GM21515 (cell line): Measurements from ENCODE around the gene KNOP1.
"Not testable (repeated sequence)": the region's sequence is repeated elsewhere in the genome, so short reads cannot be mapped to it uniquely, and the experiment has no call there.

ENCODE experiments used
- ATAC-seq: cut with Tn5 transposase; IDR thresholded peaks from one replicate; pipeline ENCODE4 v1.9.1; 2021; ENCODE audit not compliant: unreplicated experiment

The KNOP1 gene

GRCh38 chr16:19688396-19689024, 29.5 kb downstream of the KNOP1 start:
- no peak for ATAC-seq

- no peak for ATAC-seq
These were observed 30.7 kb downstream of the KNOP1 start for GRCh38 chr16:19687279-19687678.

- ATAC-seq, result no peak
These were observed 32.9 kb downstream of the KNOP1 start for GRCh38 chr16:19685176-19685575.

- ATAC-seq, result no peak
These were observed 34.4 kb downstream of the KNOP1 start for GRCh38 chr16:19683453-19684236.

GRCh38 chr16:19681637-19682036, 36.4 kb downstream of the KNOP1 start:
- ATAC-seq, result no peak

GRCh38 chr16:19680881-19681340, 37.1 kb downstream of the KNOP1 start:
- ATAC-seq, result no peak

GRCh38 chr16:19679281-19679680, 38.7 kb downstream of the KNOP1 start:
- ATAC-seq, result not testable (repeated sequence)

- no peak for ATAC-seq
These were observed 39.2 kb downstream of the KNOP1 start for GRCh38 chr16:19678804-19679203.

GRCh38 chr16:19677402-19677801, 40.6 kb downstream of the KNOP1 start:
- no peak for ATAC-seq

- no peak for ATAC-seq
These were observed 43.5 kb downstream of the KNOP1 start for GRCh38 chr16:19674485-19674884.

- ATAC-seq, result no peak
These were observed 45.6 kb downstream of the KNOP1 start for GRCh38 chr16:19672378-19672777.

- ATAC-seq, result no peak
These were observed 51.5 kb downstream of the KNOP1 start for GRCh38 chr16:19666477-19666876.

GRCh38 chr16:19665313-19665712, 52.7 kb downstream of the KNOP1 start:
- ATAC-seq, result not testable (repeated sequence)

- ATAC-seq, result no peak
These were observed 53.9 kb downstream of the KNOP1 start for GRCh38 chr16:19664166-19664565.

GRCh38 chr16:19662351-19662750, 55.7 kb downstream of the KNOP1 start:
- no peak for ATAC-seq

- no peak for ATAC-seq
These were observed 57.6 kb downstream of the KNOP1 start for GRCh38 chr16:19660432-19660831.

- no peak for ATAC-seq
These were observed 58.5 kb downstream of the KNOP1 start for GRCh38 chr16:19659554-19659953.

GRCh38 chr16:19657831-19658230, 60.2 kb downstream of the KNOP1 start:
- ATAC-seq, result no peak

- no peak for ATAC-seq
These were observed 62.7 kb downstream of the KNOP1 start for GRCh38 chr16:19655242-19655777.

GRCh38 chr16:19654147-19654546, 63.9 kb downstream of the KNOP1 start:
- no peak for ATAC-seq
